HCT116 (cell line): Measurements from ENCODE around the gene CYP24A1. TPM values are rescaled to one million over a fixed set of nuclear protein-coding genes. Genes with fewer than 3 reads are reported as not detected.

Experiments used
- ATAC-seq: fragments of 200-7000 bp; cut with Tn5 transposase; 2 replicates; pipeline ENCODE4 v1.9.1; 2020; ENCODE audit warnings: mild to moderate bottlenecking, moderate library complexity
- BruUV-seq: library from RNA; stranded (reverse); fragments of 400-500 nt; replicated peaks from 2 replicates; lab custom pipeline; 2021; lab: Mats Ljungman, UMichigan
- CTCF ChIA-PET: fragments of 300-600 bp; sonication (Branson Sonifier 250); formaldehyde crosslinking; loops from one replicate; lab custom pipeline; 2021; ENCODE audit warnings: antibody characterized with exemption; lab: Charles Lee
- POLR2A ChIA-PET: fragments of 300-600, 350-600 bp; sonication (Branson Sonifier 250); formaldehyde crosslinking; loops from one replicate; lab custom pipeline; 2021; ENCODE audit warnings: antibody characterized with exemption; lab: Charles Lee
- RAD21 ChIA-PET, 2 experiments: fragments of 300-600 bp; sonication (Branson Sonifier 250); formaldehyde crosslinking; loops; one replicate each; lab custom pipeline; 2023; ENCODE audit warnings: low total read pairs in 2 of 2; ENCODE audit not compliant: uncharacterized antibody in 2 of 2, unreplicated experiment in 2 of 2, low non-redundant PET in 1 of 2; lab: Charles Lee
- DNase-seq: peaks from one replicate; pipeline ENCODE4 v3.0.0-alpha.2; 2010; ENCODE audit warnings: low read depth, low spot score
- H2AFZ ChIP-seq: fragments of 200-600 bp; shearing (Covaris generic), sonication (generic); 2 replicates; pipeline ENCODE4 v1.6.1; 2017; ENCODE audit warnings: low read depth, mixed run types, mixed read lengths, antibody characterized with exemption, low read length; ENCODE audit not compliant: poor library complexity, severe bottlenecking
- H3K27ac ChIP-seq: 2 replicates; pipeline ENCODE4 v1.5.1; 2012; ENCODE audit warnings: low read depth, low read length
- H3K27me3 ChIP-seq: fragments of 200-600 bp; sonication (generic); 2 replicates; pipeline ENCODE4 v1.6.1; 2016; ENCODE audit warnings: mixed run types, low read length, mixed read lengths; ENCODE audit not compliant: insufficient read depth
- H3K36me3 ChIP-seq, 2 experiments: fragments of 200-500 bp in 1 of 2; fragments of 200-600 bp in 1 of 2; sonication (Bioruptor generic) in 1 of 2; sonication (generic) in 1 of 2; 2 replicates each; pipeline versions ENCODE4 v1.5.1 to v1.6.1; 2014 to 2016; ENCODE audit warnings: low read length in 2 of 2, inconsistent platforms in 1 of 2, mixed read lengths in 1 of 2, mixed run types in 1 of 2; ENCODE audit not compliant: insufficient read depth in 2 of 2, control insufficient read depth in 1 of 2
- H3K4me1 ChIP-seq, 2 experiments: fragments of 200-600 bp in 1 of 2; sonication (generic) in 1 of 2; 2 replicates each; pipeline versions ENCODE4 v1.5.1 to v1.6.1; 2012 to 2017; ENCODE audit warnings: low read length in 2 of 2, inconsistent platforms in 1 of 2, mild to moderate bottlenecking in 1 of 2, mixed read lengths in 1 of 2, mixed run types in 1 of 2, moderate library complexity in 1 of 2; ENCODE audit not compliant: insufficient read depth in 2 of 2, control insufficient read depth in 1 of 2
- H3K4me2 ChIP-seq: fragments of 200-600 bp; sonication (generic); 2 replicates; pipeline ENCODE4 v1.6.1; 2017; ENCODE audit warnings: mixed run types, low read length, mixed read lengths
- H3K4me3 ChIP-seq, 2 experiments: fragments of 200-600 bp in 1 of 2; sonication (generic) in 1 of 2; replicated peaks in 1 of 2; 2 replicates each; pipeline ENCODE4 v1.5.1; 2011 to 2016; ENCODE audit warnings: low read length in 2 of 2, control low read depth in 1 of 2, low read depth in 1 of 2, mild to moderate bottlenecking in 1 of 2, mixed read lengths in 1 of 2, mixed run types in 1 of 2
- H3K79me2 ChIP-seq: fragments of 200-600 bp; sonication (generic); 2 replicates; pipeline ENCODE4 v1.6.1; 2017; ENCODE audit warnings: mild to moderate bottlenecking, mixed run types, low read length, moderate library complexity, mixed read lengths; ENCODE audit not compliant: insufficient read depth
- H3K9ac ChIP-seq: fragments of 200-600 bp; sonication (generic); 2 replicates; pipeline ENCODE4 v1.6.1; 2016; ENCODE audit warnings: low read length, mixed read lengths
- H3K9me2 ChIP-seq: fragments of 200-600 bp; sonication (generic), shearing (Covaris generic); 2 replicates; pipeline ENCODE4 v1.6.1; 2017; ENCODE audit warnings: mixed run types, mild to moderate bottlenecking, moderate library complexity; ENCODE audit not compliant: insufficient read depth
- H3K9me3 ChIP-seq, 2 experiments: fragments of 200-500 bp in 1 of 2; fragments of 200-600 bp in 1 of 2; sonication (Bioruptor generic) in 1 of 2; sonication (generic) in 1 of 2; 2 replicates each; pipeline ENCODE4 v1.6.1; 2014 to 2017; ENCODE audit warnings: low read length in 2 of 2, mixed read lengths in 2 of 2, inconsistent platforms in 1 of 2, low read depth in 1 of 2, mild to moderate bottlenecking in 1 of 2, mixed run types in 1 of 2, moderate library complexity in 1 of 2; ENCODE audit not compliant: control insufficient read depth in 1 of 2, insufficient read depth in 1 of 2
- H4K20me1 ChIP-seq: fragments of 200-600 bp; sonication (generic), shearing (Covaris generic); 2 replicates; pipeline ENCODE4 v1.6.1; 2017; ENCODE audit warnings: mixed run types, mild to moderate bottlenecking, moderate library complexity; ENCODE audit not compliant: insufficient read depth
- ATF3 ChIP-seq: IDR thresholded peaks from 2 replicates; pipeline ENCODE4 v1.6.1; 2012
- CTCF ChIP-seq, 3 experiments: fragments of 200-600 bp in 1 of 3; sonication (generic) in 1 of 3; IDR thresholded peaks in 2 of 3; conservative IDR thresholded peaks in 1 of 3; 2 replicates each; pipeline ENCODE4 v1.5.1; 2012 to 2017; ENCODE audit warnings: low read depth in 2 of 3, low read length in 2 of 3, antibody characterized with exemption in 1 of 3, borderline replicate concordance in 1 of 3, control low read depth in 1 of 3, mild to moderate bottlenecking in 1 of 3, mixed read lengths in 1 of 3, mixed run types in 1 of 3, moderate library complexity in 1 of 3; ENCODE audit not compliant: insufficient read depth in 1 of 3
- EGR1 ChIP-seq: IDR thresholded peaks from 2 replicates; pipeline ENCODE4 v1.6.1; 2012; ENCODE audit warnings: low read depth
- ELF1 ChIP-seq: IDR thresholded peaks from 2 replicates; pipeline ENCODE4 v1.6.1; 2012; ENCODE audit warnings: low read depth, borderline replicate concordance
- EZH2 ChIP-seq: fragments of 200-600 bp; sonication (generic); IDR thresholded peaks from 2 replicates; pipeline ENCODE4 v1.6.1; 2017; ENCODE audit warnings: antibody characterized with exemption, mixed run types
- FOSL1 ChIP-seq: IDR thresholded peaks from 2 replicates; pipeline ENCODE4 v1.6.1; 2012; ENCODE audit warnings: low read depth
- POLR2A ChIP-seq: IDR thresholded peaks from 2 replicates; pipeline ENCODE4 v1.7.0; 2011; ENCODE audit warnings: borderline replicate concordance; ENCODE audit not compliant: insufficient read depth, insufficient read length; ENCODE audit errors: extremely low read depth
- RAD21 ChIP-seq: IDR thresholded peaks from 2 replicates; pipeline ENCODE4 v1.6.1; 2012; ENCODE audit warnings: low read depth, mild to moderate bottlenecking
- REST ChIP-seq: IDR thresholded peaks from 2 replicates; pipeline ENCODE4 v1.6.1; 2012; ENCODE audit warnings: low read depth
- SIN3A ChIP-seq: IDR thresholded peaks from 2 replicates; pipeline ENCODE4 v1.6.1; 2012; ENCODE audit warnings: low read depth
- SP1 ChIP-seq: IDR thresholded peaks from 2 replicates; pipeline ENCODE4 v1.6.1; 2012; ENCODE audit warnings: low read depth
- SRF ChIP-seq: IDR thresholded peaks from 2 replicates; pipeline ENCODE4 v1.6.1; 2012; ENCODE audit warnings: low read depth
- TCF7L2 ChIP-seq: IDR thresholded peaks from 2 replicates; pipeline ENCODE4 v1.7.0; 2011; ENCODE audit warnings: borderline replicate concordance, inconsistent platforms; ENCODE audit not compliant: insufficient read depth, insufficient read length; ENCODE audit errors: extremely low read depth
- YY1 ChIP-seq: IDR thresholded peaks from 2 replicates; pipeline ENCODE4 v1.6.1; 2011; ENCODE audit warnings: low read length, low read depth, moderate library complexity, mild to moderate bottlenecking; ENCODE audit not compliant: insufficient replicate concordance; ENCODE audit errors: extremely low read depth
- ZBTB33 ChIP-seq: IDR thresholded peaks from 2 replicates; pipeline ENCODE4 v1.6.1; 2011; ENCODE audit warnings: mild to moderate bottlenecking, low read length, moderate library complexity; ENCODE audit not compliant: insufficient replicate concordance; ENCODE audit errors: extremely low read depth
- ZFX ChIP-seq: fragments of 450-650 bp; IDR thresholded peaks from 2 replicates; pipeline ENCODE4 v1.6.1; 2017
- intact Hi-C: fragments of 100-400 bp; cut with micrococcal nuclease; formaldehyde crosslinking; loops from 2 replicates; pipeline ENCODE4 v1.10.0; 2022
- total RNA-seq: library from RNA; stranded (reverse); gene quantifications from one replicate; pipeline ENCODE4 v1.2.1, GENCODE V29; 2021; ENCODE audit not compliant: unreplicated experiment

The CYP24A1 gene
- total RNA-seq, 1 experiment from 2014 or later: 267 TPM

- TF ChIP-seq ELF1 (no peak), CTCF (IDR thresholded peaks at IDR 0.05 in 2 of 3, conservative IDR thresholded peaks at IDR 0.05 in 1 of 3; ENCODE audit: borderline replicate concordance in 1 of 3, insufficient read depth in 1 of 3, low read depth in 2 of 3, low read length in 2 of 3) (no peak), FOSL1 (no peak), ATF3 (no peak), YY1 (no peak), ZFX (no peak), EZH2 (no peak), SRF (no peak), SIN3A (no peak), EGR1 (no peak), SP1 (no peak), TCF7L2 (no peak), ZBTB33 (no peak), RAD21 (no peak), REST (no peak), POLR2A (no peak)
- ChIA-PET CTCF (interaction anchor here (1.1 kb wide), 1 partner anchor 13 kb away, joined by 3 read pairs; no protein-coding TSS in a partner anchor), RAD21 (no interaction called here), POLR2A (no interaction called here)
- H3K27ac ChIP-seq: no peak overlapping the region
- BruUV-seq: no TSS peak
- H3K9me2 ChIP-seq: no peaks in the 10 kb centered on the region
- ATAC-seq: no peak
- H3K27me3 ChIP-seq: no peaks in the 10 kb centered on the region
- no peak overlapping the region for H3K9ac ChIP-seq
- H4K20me1 ChIP-seq: no peaks in the 10 kb centered on the region
- H3K79me2 ChIP-seq: peaks cover 81% of the 10 kb centered on the region
- peaks cover 7 to 13% of the 10 kb centered on the region in 2 experiments; a peak in 3 of 4 replicates for H3K4me1 ChIP-seq
- no peak for DNase-seq
- no peak overlapping the region for H3K4me2 ChIP-seq
- H3K9me3 ChIP-seq: no peaks in the 10 kb centered on the region
- H3K4me3 ChIP-seq: no peak overlapping the region
- H2AFZ ChIP-seq: no peak overlapping the region
- H3K36me3 ChIP-seq: peaks cover 17 to 22% of the 10 kb centered on the region in 2 experiments
- intact Hi-C loops: no loop called here
Observed at GRCh38 chr20:54212871-54213270, 39.1 kb upstream of the CYP24A1 start.
